Heart right ventricle (tissue), 16 donors: ENCODE measurements around the gene ZBTB11. TPM values are rescaled to one million over a fixed set of nuclear protein-coding genes. Genes with fewer than 3 reads are reported as not detected.
"Not testable (repeated sequence)": the region's sequence is repeated elsewhere in the genome, so short reads cannot be mapped to it uniquely, and the experiment has no call there.

ENCODE experiments used
- ATAC-seq, 8 donors: fragments of 200-7000 bp; cut with Tn5 transposase; one replicate each; pipeline ENCODE4 v1.9.1; 2020; ENCODE audit warnings: mild to moderate bottlenecking in 8 of 8, moderate library complexity in 8 of 8, moderate number of reproducible peaks in 1 of 8
- DNase-seq, 2 donors: peaks; one replicate each; pipeline ENCODE4 v3.0.0-alpha.2; 2020
- H3K27ac ChIP-seq, 10 donors: fragments of 200-600 bp; sonication (generic) in 2 of 10; one replicate each; pipeline versions ENCODE4 v1.5.0 to v1.8.0; 2020 to 2022; ENCODE audit warnings: mild to moderate bottlenecking in 3 of 10
- H3K27me3 ChIP-seq, 7 donors: fragments of 200-600 bp; one replicate each; pipeline ENCODE4 v1.8.0; 2021 to 2022; ENCODE audit warnings: mild to moderate bottlenecking in 2 of 7
- H3K36me3 ChIP-seq, 9 donors: fragments of 200-600 bp; sonication (generic) in 1 of 9; one replicate each; pipeline versions ENCODE4 v1.5.0 to v1.8.0; 2020 to 2022; ENCODE audit warnings: mild to moderate bottlenecking in 2 of 9
- H3K4me1 ChIP-seq, 9 donors: fragments of 200-600 bp; sonication (generic) in 1 of 9; one replicate each; pipeline versions ENCODE4 v1.5.0 to v1.8.0; 2020 to 2022; ENCODE audit warnings: mild to moderate bottlenecking in 4 of 9
- H3K4me3 ChIP-seq, 10 donors: fragments of 200-600 bp; sonication (generic) in 2 of 10; one replicate each; pipeline versions ENCODE4 v1.5.0 to v1.8.0; 2020 to 2022; ENCODE audit warnings: mild to moderate bottlenecking in 7 of 10, moderate library complexity in 2 of 10
- H3K9me3 ChIP-seq, 11 donors: fragments of 200-600 bp in 10 of 11; sonication (generic) in 2 of 11; one replicate each; pipeline versions ENCODE4 v1.5.0 to v1.8.0; 2013 to 2022; ENCODE audit warnings: mild to moderate bottlenecking in 2 of 11, control low read depth in 1 of 11, moderate library complexity in 1 of 11
- CTCF ChIP-seq, 9 donors: fragments of 200-600 bp; sonication (generic) in 2 of 9; IDR thresholded peaks; one replicate each; pipeline versions ENCODE4 v1.5.0 to v1.8.0; 2021 to 2022; ENCODE audit warnings: antibody characterized with exemption in 9 of 9, mild to moderate bottlenecking in 5 of 9, moderate library complexity in 1 of 9
- WGBS, 2 donors: extraction: QIAGEN DNeasy Blood & Tissue Kit; methylation state at CpG; one replicate each; pipeline ENCODE4 v1.1.7; 2013; ENCODE audit warnings: inconsistent platforms in 1 of 2; 5-methylcytosine and 5-hydroxymethylcytosine counted together
- intact Hi-C, 10 donors: fragments of 100-400 bp; cut with DNase I; formaldehyde crosslinking; loops; one replicate each; pipeline versions ENCODE4 v1.11.1 to v1.14.2; 2022
- polyA plus RNA-seq, 2 donors: library from polyadenylated mRNA; stranded (reverse); fragments of 200-250 nt; gene quantifications; one replicate each; pipeline ENCODE4 v1.2.3, GENCODE V29; 2013
- total RNA-seq, 10 donors: library from RNA; stranded (reverse); fragmentation: NEBNext Ultra II Directional in 3 of 10; extraction: Animal tissue kit (Norgen Biotek cat#: 25700) in 3 of 10; gene quantifications; one replicate each; pipeline versions ENCODE4 v1.2.1 to v1.2.4, GENCODE V29; 2021 to 2023
- donor health status: Arrhythmogenic right ventricular cardiomyopathy.
- donor health status: ischemic (EF 13 %, LVEDD 7.1; RV severe dilation, severe dysfunction).
- donor health status: healthy with polysubstance abuse.
- donor health status: DM: no; HTN: yes; CAD: no.
- donor health status: DM: no; HTN: no; CAD: no.
- donor health status: ischemic (EF 25% LVEDD 6.9; RV normal size, moderate dysfunction).
- donor health status: ischemic (EF 25% LVEDD 5.7; RV mildly dilated, moderate dysfunction).
- donor health status: healthy.
- donor health status: DM: yes; HTN: yes; CAD: no.
- donor health status: Ischemic cardiomyopathy.
- donor health status: ischemic (EF 35%, LVEDD 5.7; RV mildly dilated, moderate dysfunction).
- donor health status: nonischemic (EF 11% LVEDD 7.7; RV severe dilation, severe dysfunction).
- donor health status: DM: yes; HTN: yes; CAD: no.
- donor health status: PGD.
- donor health status: ischemic (EF 29% LVEDD 5.4; RV normal size, mild dysfunction).
- donor health status: nonischemic (EF 23%, LVEDD 6.1; RV moderate dilation, normal function).

ZBTB11 gene
- total and polyA plus RNA-seq, 12 donors, result 3.5 to 13.3 (median 8.4) TPM

GRCh38 chr3:101719604-101720185, 42.8 kb upstream of the ZBTB11 start:
- Histone ChIP-seq H3K27ac (no peak overlapping the region), H3K27me3 (no peaks in the 10 kb centered on the region), H3K9me3 (no peaks in the 10 kb centered on the region), H3K36me3 (no peaks in the 10 kb centered on the region), H3K4me1 (peaks cover 0 to 25% (median 6%) of the 10 kb centered on the region in 9 donors), H3K4me3 (no peak overlapping the region)
- no peak for TF ChIP-seq CTCF (IDR thresholded peaks at IDR 0.05)
- ATAC-seq (no peak), DNase-seq (no peak)
- whole genome bisulfite sequencing, 2 donors, result 92 to 97% methylated on average over 3 of the region's 3 CpGs
- intact Hi-C loops, result loop anchor here in 3 of 10 donors (5.0 to 10.0 kb wide), 4 partner anchors 32 to 65 kb away; partner anchors contain the start of genes NXPE3 (in 1 of the 3), RPL24 (in 1 of the 3) and ZBTB11 (in 1 of the 3)

GRCh38 chr3:101718455-101718854, 41.5 kb upstream of the ZBTB11 start:
- no peaks in the 10 kb centered on the region for H3K9me3 ChIP-seq
- intact Hi-C loops, result no loop called here
- H3K4me3 ChIP-seq, result no peak overlapping the region
- no peaks in the 10 kb centered on the region for H3K27me3 ChIP-seq
- no peaks in the 10 kb centered on the region for H3K36me3 ChIP-seq
- no peak for DNase-seq
- ATAC-seq, result no peak
- peaks cover 0 to 18% (median 0%) of the 10 kb centered on the region in 9 donors for H3K4me1 ChIP-seq
- 66 to 87% methylated on average over 1 of the region's 1 CpG for WGBS, 2 donors
- no peak overlapping the region for H3K27ac ChIP-seq
- TF ChIP-seq CTCF (IDR thresholded peaks at IDR 0.05), result no peak

- Histone ChIP-seq H3K4me3 (no peak overlapping the region), H3K36me3 (no peaks in the 10 kb centered on the region), H3K9me3 (no peaks in the 10 kb centered on the region), H3K27ac (no peak overlapping the region), H3K4me1 (no peaks in the 10 kb centered on the region), H3K27me3 (no peaks in the 10 kb centered on the region)
- no peak for TF ChIP-seq CTCF (IDR thresholded peaks at IDR 0.05)
- ATAC-seq, result no peak
- DNase-seq, result no peak
- 41 to 56% methylated on average over 4 of the region's 4 CpGs for WGBS, 2 donors
- intact Hi-C loops, result no loop called here
These were observed 32.2 kb upstream of the ZBTB11 start for GRCh38 chr3:101709126-101709525.

GRCh38 chr3:101704639-101705038, 27.7 kb upstream of the ZBTB11 start:
- intact Hi-C loops, H3K36me3 ChIP-seq, H3K9me3 ChIP-seq, H3K27ac ChIP-seq, H3K27me3 ChIP-seq, DNase-seq, H3K4me3 ChIP-seq, ATAC-seq, H3K4me1 ChIP-seq: not testable (repeated sequence)
- WGBS, 2 donors, result 60 to 68% methylated on average over 2 of the region's 2 CpGs

GRCh38 chr3:101703169-101703568, 26.2 kb upstream of the ZBTB11 start:
- Histone ChIP-seq H3K36me3 (no peaks in the 10 kb centered on the region), H3K9me3 (no peaks in the 10 kb centered on the region), H3K4me1 (no peaks in the 10 kb centered on the region), H3K27me3 (no peaks in the 10 kb centered on the region), H3K4me3 (no peak overlapping the region), H3K27ac (no peak overlapping the region)
- TF ChIP-seq CTCF (IDR thresholded peaks at IDR 0.05), result no peak
- ATAC-seq (no peak), DNase-seq (no peak)
- intact Hi-C loops, result no loop called here
- whole genome bisulfite sequencing, 2 donors, result 85 to 89% methylated on average over 2 of the region's 2 CpGs
